CD4-positive, alpha-beta T cell treated with Interleukin-4 for 1 hour (primary cell): ENCODE results near the gene TRIM8.

ENCODE experiments used
- DNase-seq, 2 donors: peaks; one replicate each; pipeline ENCODE4 v3.0.0-alpha.2; 2020 to 2022

The TRIM8 gene

DNA sequence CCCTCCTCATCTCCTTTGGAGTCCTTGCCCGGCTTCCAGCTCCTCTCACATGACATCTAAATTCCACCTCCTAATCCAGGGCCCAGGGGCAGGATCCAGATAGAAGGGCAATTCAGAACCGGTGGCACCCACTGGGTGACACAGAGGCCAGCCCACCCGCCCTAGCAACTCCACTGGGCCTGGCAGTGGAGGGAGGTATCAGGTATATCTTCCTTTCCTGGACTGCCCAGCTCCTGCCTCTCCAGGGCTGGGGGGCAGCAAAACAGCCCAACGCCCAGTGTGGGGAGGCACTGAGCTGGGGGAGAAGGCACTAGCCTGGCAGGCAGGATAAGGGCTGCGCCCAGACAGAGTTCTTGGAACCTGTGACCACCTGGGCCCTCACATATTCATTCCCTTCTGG is 10.4 kb upstream of the TRIM8 start:
- no peak for DNase-seq

DNA sequence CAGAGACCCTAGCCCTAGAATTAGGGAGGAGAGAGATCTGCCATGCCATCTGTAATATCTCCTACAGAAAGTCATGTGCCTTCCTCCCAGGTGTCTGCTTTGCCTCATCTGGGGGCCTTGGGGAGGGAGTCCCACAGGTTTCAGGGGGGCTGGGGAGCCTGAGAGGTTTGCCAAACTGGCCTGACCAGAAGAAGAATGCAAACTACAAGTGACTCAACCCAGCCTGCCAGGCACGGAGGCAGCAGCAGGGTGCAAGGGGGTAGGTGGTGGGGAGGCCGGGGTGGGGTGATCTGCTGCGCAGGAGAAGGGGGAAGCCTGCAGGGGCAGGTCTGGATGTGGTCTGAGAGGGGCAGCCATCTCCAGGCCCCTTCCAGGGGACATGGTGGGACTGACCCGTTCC is 9.6 kb upstream of the TRIM8 start:
- DNase-seq = no peak

- DNase-seq = peak; percentile 47 to 66
Measured at GRCh38 chr10:102635377-102635776, 8.9 kb upstream of the TRIM8 start.

GRCh38 chr10:102639537-102639936 is 4.7 kb upstream of the TRIM8 start:
- DNase-seq = no peak

GRCh38 chr10:102641402-102641801 is 2.9 kb upstream of the TRIM8 start:
- DNase-seq = no peak

GRCh38 chr10:102641880-102642735 is 2.2 kb upstream of the TRIM8 start:
- DNase-seq = peak; percentile 98 to 99

GRCh38 chr10:102642736-102643335 is 1.4 kb upstream of the TRIM8 start:
- DNase-seq = peak; percentile 54 to 62

DNA sequence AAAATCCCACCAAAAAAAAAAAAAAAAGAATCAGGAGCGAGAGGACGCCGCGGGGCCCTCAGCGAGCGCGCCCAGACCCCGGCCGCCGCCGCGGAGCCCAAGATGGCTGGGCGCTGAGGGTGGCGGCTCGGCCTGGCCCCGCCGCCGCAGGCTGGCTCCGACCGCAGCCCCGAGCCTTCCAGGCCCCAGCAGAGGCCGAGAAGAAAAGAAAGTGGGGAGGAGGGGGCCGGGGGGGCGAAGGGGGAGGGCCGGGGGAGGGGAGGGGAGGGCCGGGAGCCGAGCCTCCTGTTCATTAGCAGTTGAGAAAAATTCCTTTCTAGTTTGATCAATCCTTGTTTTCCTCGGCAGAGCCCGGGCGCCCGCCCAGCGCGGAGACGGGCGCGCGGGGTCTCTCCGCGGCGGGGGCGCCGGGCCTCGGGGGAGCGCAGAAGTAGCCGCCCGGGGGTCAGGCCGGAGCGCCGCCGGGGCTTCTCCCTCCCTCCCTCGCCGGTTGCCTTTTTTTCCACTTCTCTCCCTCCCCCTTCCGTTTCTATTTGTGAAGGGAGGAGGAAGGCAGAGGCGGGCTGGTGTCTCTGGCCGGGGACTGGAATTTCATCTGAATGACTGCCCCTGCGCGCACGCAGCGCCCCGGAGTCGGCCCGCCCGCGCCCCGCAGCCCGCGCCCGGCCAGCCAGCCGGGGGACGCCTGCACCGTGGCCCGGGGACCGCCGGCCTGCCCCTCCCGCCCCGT is 778 bp upstream of the TRIM8 start:
- DNase-seq = peak; percentile 42 to 55

GRCh38 chr10:102644646-102645387 is 538 bp downstream of the TRIM8 start:
- DNase-seq = peak; percentile 84 to 87

DNA sequence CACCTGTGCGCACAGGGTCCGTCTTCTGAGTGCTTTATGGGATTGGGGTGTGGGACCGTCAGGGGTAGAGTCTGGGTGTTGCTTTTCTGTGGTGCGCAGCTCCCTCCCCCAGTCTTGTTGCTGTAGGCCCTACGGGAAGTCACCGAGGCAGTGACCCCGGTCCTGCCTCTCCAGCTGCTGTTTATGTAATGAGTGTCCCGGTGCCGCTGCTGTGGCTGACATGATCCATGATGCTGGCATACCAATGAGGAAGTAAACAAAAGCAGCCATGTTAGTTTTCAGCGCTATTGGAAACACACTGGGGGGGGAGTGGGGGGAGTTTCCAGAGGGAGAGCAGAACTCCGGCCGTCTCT is 1.1 kb downstream of the TRIM8 start:
- peak; percentile 63 to 70 for DNase-seq

GRCh38 chr10:102645741-102646609 is 1.7 kb downstream of the TRIM8 start:
- DNase-seq = peak; percentile 81

DNA sequence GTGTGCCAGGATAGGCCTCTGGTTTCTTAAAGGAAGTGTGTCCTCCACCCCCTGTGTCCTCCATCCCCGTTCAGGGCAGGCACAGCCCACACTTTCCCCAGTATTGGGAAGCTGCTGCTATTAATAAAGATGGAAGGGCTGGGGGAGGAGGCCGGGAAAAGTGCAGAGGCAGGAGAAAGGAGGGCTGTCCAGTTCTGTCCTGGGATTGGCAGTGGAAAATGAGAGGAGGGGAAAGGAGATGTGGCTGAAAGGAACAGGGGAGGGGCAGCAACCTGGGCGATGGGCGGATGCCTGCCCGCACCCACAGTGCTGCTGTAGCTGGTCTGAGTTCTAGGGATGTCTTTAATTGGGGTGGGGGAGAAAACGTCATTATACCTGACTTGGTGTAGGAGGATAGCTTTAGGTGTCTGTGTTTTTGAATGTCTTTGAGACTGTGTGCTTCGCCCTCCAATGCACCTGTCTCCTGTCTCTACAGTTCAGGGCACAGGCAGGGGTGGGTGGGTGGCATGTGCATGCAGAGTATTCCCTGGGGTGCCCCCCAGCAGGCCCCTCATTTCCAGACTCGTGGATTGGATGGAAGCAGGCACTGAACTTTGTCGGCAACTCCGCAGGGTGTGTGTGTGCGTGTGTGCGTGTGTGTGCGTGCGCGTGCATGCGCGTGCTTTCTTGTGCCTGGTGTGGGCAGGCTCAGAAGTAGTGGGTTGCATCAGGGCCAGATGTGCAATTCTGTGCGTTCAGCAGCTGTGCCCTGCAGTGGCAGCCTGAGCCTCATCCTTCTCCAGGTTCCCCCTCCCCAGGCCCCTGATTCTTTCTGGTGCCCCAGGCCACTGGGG is 2.5 kb downstream of the TRIM8 start:
- peak; percentile 48 for DNase-seq

GRCh38 chr10:102647443-102648268 is 3.4 kb downstream of the TRIM8 start:
- no peak for DNase-seq

- DNase-seq = no peak
Measured at GRCh38 chr10:102648269-102648888, 4.1 kb downstream of the TRIM8 start.

- DNase-seq = peak; percentile 29 to 33
Measured at GRCh38 chr10:102648889-102649796, 4.9 kb downstream of the TRIM8 start.

GRCh38 chr10:102649797-102650654 is 5.7 kb downstream of the TRIM8 start:
- no peak for DNase-seq

GRCh38 chr10:102650655-102651454 is 6.6 kb downstream of the TRIM8 start:
- DNase-seq = no peak
